Measurements from ENCODE around the gene NAPA.

DNA sequence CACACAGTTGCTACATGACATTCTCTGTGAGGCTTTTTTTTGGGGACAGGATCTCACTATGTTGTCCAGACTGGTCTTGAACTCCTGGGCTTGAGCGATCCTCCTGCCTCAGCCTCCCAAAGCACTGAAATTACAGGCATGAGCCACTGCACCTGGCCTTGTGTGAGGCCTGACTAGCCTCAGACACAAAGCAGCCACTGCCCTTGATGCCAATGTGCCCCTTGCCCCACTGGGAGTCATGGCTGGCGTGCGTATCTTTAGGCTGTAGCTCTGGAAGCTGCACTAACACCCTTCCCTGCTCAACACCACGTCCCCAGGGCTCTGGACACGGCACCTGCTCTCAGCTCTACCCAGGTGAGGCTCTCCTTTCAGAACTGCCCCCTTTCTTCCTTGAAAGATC is 16.3 kb downstream of the NAPA start:
- TF ChIP-seq CTCF (IDR thresholded peaks at IDR 0.05; ENCODE audit: low read length) (no peak), EZH2 (IDR thresholded peaks at IDR 0.05; ENCODE audit: borderline replicate concordance, low read length) (no peak)
